ENCODE data around the gene CERS3.

Gene CERS3

GRCh38 chr15:100531204-100531603, 2.5 kb upstream of the CERS3 start:
- TF ChIP-seq CTCF (conservative IDR thresholded peaks at IDR 0.05): no peak
- H3K27ac ChIP-seq: no peak overlapping the region

DNA sequence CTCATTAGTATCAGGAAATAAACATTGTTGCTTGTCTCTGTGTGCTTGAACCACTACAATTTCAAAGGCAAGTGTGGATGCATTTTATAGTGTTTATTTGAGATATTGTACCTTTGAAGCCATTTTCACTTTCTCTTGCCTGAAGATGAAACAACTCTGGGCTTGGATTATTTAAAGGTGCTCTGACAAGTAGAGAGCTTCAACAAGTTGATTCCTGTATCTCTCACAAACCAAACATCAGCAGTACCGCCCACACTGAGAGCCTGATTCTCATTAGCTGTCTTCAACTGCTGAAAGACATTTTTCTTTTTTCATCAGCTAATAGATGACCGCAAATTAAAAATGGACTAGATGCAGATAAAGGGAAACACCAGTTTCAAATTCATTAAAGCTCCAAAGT, 806 bp upstream of the CERS3 start:
- no peak for TF ChIP-seq CTCF (conservative IDR thresholded peaks at IDR 0.05)
- H3K27ac ChIP-seq: no peak overlapping the region

DNA sequence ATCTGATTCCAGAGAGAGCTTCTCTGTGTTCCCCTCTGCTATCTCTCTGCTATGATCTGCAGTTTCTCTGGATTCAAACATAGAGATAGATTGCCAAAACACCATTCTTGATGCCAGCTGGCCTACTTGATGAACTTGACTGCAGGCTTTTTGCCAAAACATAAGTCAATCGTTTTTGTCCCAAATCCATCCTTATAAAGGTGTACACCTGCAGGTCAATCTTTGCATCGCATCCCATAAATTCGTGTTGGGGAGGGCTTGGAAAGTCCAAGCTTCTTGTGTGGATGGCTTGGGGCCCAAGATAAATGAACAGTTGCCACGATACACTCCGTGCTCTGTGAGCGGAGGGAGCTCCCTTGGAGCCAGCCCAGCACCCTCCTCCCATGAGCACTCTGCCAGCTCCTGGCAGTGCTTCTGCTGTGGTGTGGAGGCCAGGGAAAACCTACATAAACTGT, 2.7 kb downstream of the CERS3 start:
- H3K27ac ChIP-seq: peak overlapping the region; percentile 72

GRCh38 chr15:100525436-100525835, 3.3 kb downstream of the CERS3 start:
- TF ChIP-seq CTCF (conservative IDR thresholded peaks at IDR 0.05): no peak
- peak overlapping the region; percentile 72 for H3K27ac ChIP-seq

More for the DNA sequence above, 2.7 kb downstream of the CERS3 start:
- peak; percentile 67 for TF ChIP-seq CTCF (conservative IDR thresholded peaks at IDR 0.05)

DNA sequence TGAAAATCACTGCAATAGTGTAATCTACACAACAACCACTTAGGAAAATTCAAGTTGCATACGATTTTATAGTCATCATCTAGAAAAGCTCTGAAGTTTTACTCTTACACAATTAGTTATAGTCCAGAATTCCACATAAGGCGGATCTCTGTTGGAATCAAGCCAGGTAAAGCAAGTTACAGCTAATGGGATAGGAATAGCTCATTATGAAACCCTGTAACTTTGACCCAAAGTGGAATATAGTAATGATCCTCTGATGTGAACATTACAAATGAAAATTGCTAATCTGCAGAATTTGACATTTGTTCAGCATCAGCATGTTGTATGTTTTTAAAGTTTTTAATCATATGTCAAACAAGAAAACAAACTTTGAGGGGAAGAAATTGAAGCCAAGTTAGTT, 4.4 kb downstream of the CERS3 start:
- no peak overlapping the region for H3K27ac ChIP-seq
- no peak for TF ChIP-seq CTCF (conservative IDR thresholded peaks at IDR 0.05)

DNA sequence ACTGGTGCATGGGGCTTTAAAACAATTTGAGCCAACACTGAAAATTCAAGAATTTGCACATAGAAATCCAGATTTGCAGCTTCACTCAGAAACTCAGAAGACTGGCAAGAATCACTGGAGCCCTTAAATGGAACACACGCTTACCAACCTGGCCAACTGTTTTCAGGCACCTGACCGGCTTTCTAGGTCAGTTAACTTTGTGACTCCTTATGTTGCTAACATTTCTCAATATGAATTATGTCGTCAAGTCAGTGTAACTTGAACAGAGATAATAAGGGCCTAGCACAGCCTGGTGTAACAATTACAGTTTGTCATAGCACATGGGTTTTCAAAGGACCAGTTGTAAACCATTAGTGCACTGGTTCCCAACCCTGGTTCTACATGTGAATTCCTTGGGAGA, 6.8 kb downstream of the CERS3 start:
- H3K27ac ChIP-seq: no peak overlapping the region
- no peak for TF ChIP-seq CTCF (conservative IDR thresholded peaks at IDR 0.05)

DNA sequence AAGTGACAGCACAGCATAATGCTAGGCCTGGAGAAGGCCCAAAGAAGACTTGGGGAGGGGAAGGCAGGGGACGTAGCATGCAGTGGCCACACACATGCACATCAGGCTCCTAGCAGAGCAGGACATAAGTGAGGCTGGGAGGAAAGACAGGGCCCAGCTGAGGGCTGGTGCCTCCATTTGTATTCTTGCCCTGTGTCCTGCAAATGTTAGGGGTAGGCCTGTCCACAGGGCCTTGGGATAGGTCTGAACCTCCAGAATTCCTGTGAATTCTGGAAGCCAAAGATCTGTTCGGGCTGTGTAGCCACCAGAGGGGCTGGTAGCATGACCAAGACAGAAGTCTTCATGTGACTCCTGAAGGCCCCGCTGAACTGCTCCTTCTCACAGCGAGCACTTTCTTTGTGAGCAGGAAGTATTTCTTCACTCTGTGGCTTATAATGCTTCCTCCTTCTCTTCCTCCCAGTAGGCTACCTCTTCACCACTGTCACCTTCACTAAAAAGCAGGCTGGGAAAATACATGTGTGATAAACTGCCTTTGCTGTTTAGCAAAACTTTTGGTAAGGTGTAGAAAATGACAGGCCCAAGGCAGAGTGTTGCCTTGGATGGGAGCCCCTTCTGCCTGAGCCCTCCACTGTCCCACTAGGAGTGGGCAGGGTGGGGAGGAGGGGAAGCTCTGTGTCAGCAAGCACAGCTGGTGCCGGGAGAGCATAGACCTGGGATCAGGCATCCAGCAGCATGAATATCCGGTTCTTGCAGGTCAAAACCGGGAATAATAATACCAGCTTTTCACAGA, 8.4 kb downstream of the CERS3 start:
- no peak for TF ChIP-seq CTCF (conservative IDR thresholded peaks at IDR 0.05)
- H3K27ac ChIP-seq: no peak overlapping the region
